Breast epithelium (tissue), 4 donors: ENCODE results near the gene NAA30. TPM values are rescaled to one million over a fixed set of nuclear protein-coding genes. Genes with fewer than 3 reads are reported as not detected.

Experiments
- DNase-seq, 2 donors: peaks; one replicate each; pipeline ENCODE4 v3.0.0-alpha.2; 2019; ENCODE audit warnings: low spot score in 2 of 2
- H3K27ac ChIP-seq, 2 donors: fragments of 200-600 bp; sonication (generic) in 1 of 2; one replicate each; pipeline ENCODE4 v1.5.1; 2016 to 2019; ENCODE audit warnings: mild to moderate bottlenecking in 1 of 2
- H3K27me3 ChIP-seq, 2 donors: fragments of 200-600 bp; sonication (generic) in 1 of 2; one replicate each; pipeline versions ENCODE4 v1.5.1 to v1.6.0; 2017 to 2019; ENCODE audit warnings: control low read depth in 1 of 2, mild to moderate bottlenecking in 1 of 2
- H3K36me3 ChIP-seq: fragments of 200-600 bp; one replicate; pipeline ENCODE4 v1.5.1; 2019
- H3K4me1 ChIP-seq, 2 donors: fragments of 200-600 bp; sonication (generic); one replicate each; pipeline ENCODE4 v1.5.1; 2016 to 2019; ENCODE audit warnings: control low read depth in 1 of 2
- H3K4me3 ChIP-seq, 3 donors: fragments of 200-600 bp; sonication (generic); 1 replicate in 2 of 3; 2 replicates in 1 of 3; pipeline ENCODE4 v1.5.1; 2016 to 2019; ENCODE audit warnings: mild to moderate bottlenecking in 3 of 3, moderate library complexity in 2 of 3
- H3K9me3 ChIP-seq, 2 donors: fragments of 200-600 bp; sonication (generic) in 1 of 2; one replicate each; pipeline ENCODE4 v1.5.1; 2016 to 2019; ENCODE audit warnings: control low read depth in 1 of 2
- CTCF ChIP-seq, 3 donors: fragments of 450-650 bp; IDR thresholded peaks; one replicate each; pipeline ENCODE4 v1.5.1; 2016 to 2017; ENCODE audit warnings: antibody characterized with exemption in 3 of 3, mild to moderate bottlenecking in 3 of 3, moderate library complexity in 3 of 3
- POLR2A ChIP-seq: fragments of 450-650 bp; IDR thresholded peaks from one replicate; pipeline ENCODE4 v1.6.1; 2016; ENCODE audit warnings: antibody characterized with exemption, mild to moderate bottlenecking, moderate library complexity
- POLR2AphosphoS5 ChIP-seq, 3 donors: sonication (generic); formaldehyde crosslinking; IDR thresholded peaks; one replicate each; pipeline ENCODE4 v1.6.1; 2017; ENCODE audit warnings: antibody characterized with exemption in 3 of 3
- intact Hi-C: fragments of 100-400 bp; cut with DNase I; formaldehyde crosslinking; loops from one replicate; pipeline ENCODE4 v1.15.1; 2023; ENCODE audit warnings: low total_unique reads
- total RNA-seq, 3 donors: library from RNA; depleted of rRNA; stranded (reverse); fragments of >200 nt; gene quantifications; one replicate each; pipeline ENCODE4 v1.1.0, GENCODE V29; 2016

NAA30 gene
- total RNA-seq, 3 donors from 2014 or later: 15.1 to 24.1 (median 17.3) TPM

GRCh38 chr14:57400556-57401494 lies 10.4 kb downstream of the NAA30 start:
- intact Hi-C loops: no loop called here
- Histone ChIP-seq H3K27ac (no peak overlapping the region), H3K36me3 (no peaks in the 10 kb centered on the region), H3K4me1 (no peaks in the 10 kb centered on the region), H3K9me3 (no peaks in the 10 kb centered on the region), H3K27me3 (no peaks in the 10 kb centered on the region), H3K4me3 (no peak overlapping the region)
- no peak for DNase-seq
- no peak for TF ChIP-seq CTCF (IDR thresholded peaks at IDR 0.05)
- TF ChIP-seq POLR2AphosphoS5 (IDR thresholded peaks at IDR 0.05): no peak
- no peak for TF ChIP-seq POLR2A

- Histone ChIP-seq H3K4me3 (no peak overlapping the region), H3K27me3 (no peaks in the 10 kb centered on the region), H3K27ac (no peak overlapping the region), H3K36me3 (no peaks in the 10 kb centered on the region), H3K9me3 (no peaks in the 10 kb centered on the region), H3K4me1 (no peaks in the 10 kb centered on the region)
- no peak for DNase-seq
- TF ChIP-seq CTCF (IDR thresholded peaks at IDR 0.05) (no peak), POLR2A (no peak), POLR2AphosphoS5 (IDR thresholded peaks at IDR 0.05) (no peak)
- intact Hi-C loops: no loop called here
Observed at GRCh38 chr14:57401501-57401900, 11.1 kb downstream of the NAA30 start.

GRCh38 chr14:57402173-57402852 lies 11.9 kb downstream of the NAA30 start:
- Histone ChIP-seq H3K4me1 (no peaks in the 10 kb centered on the region), H3K27me3 (no peaks in the 10 kb centered on the region), H3K4me3 (peak overlapping the region in 1 of 3 donors; percentile 21), H3K36me3 (no peaks in the 10 kb centered on the region), H3K9me3 (no peaks in the 10 kb centered on the region), H3K27ac (no peak overlapping the region)
- intact Hi-C loops: no loop called here
- no peak for DNase-seq
- TF ChIP-seq CTCF (IDR thresholded peaks at IDR 0.05) (no peak), POLR2A (no peak), POLR2AphosphoS5 (IDR thresholded peaks at IDR 0.05) (no peak)

GRCh38 chr14:57403521-57403864 lies 13.1 kb downstream of the NAA30 start:
- Histone ChIP-seq H3K27me3 (no peaks in the 10 kb centered on the region), H3K27ac (no peak overlapping the region), H3K36me3 (no peaks in the 10 kb centered on the region), H3K9me3 (no peaks in the 10 kb centered on the region), H3K4me3 (no peak overlapping the region), H3K4me1 (no peaks in the 10 kb centered on the region)
- TF ChIP-seq CTCF (IDR thresholded peaks at IDR 0.05) (no peak), POLR2AphosphoS5 (IDR thresholded peaks at IDR 0.05) (no peak), POLR2A (no peak)
- intact Hi-C loops: no loop called here
- DNase-seq: no peak

GRCh38 chr14:57405562-57405961 lies 15.2 kb downstream of the NAA30 start:
- TF ChIP-seq POLR2A (no peak), POLR2AphosphoS5 (IDR thresholded peaks at IDR 0.05) (no peak), CTCF (IDR thresholded peaks at IDR 0.05) (no peak)
- Histone ChIP-seq H3K4me3 (no peak overlapping the region), H3K27ac (no peak overlapping the region), H3K9me3 (no peaks in the 10 kb centered on the region), H3K36me3 (peaks cover 8% of the 10 kb centered on the region), H3K4me1 (no peaks in the 10 kb centered on the region), H3K27me3 (no peaks in the 10 kb centered on the region)
- intact Hi-C loops: no loop called here
- DNase-seq: no peak
